Right lobe of liver (tissue), 4 donors: ENCODE data around the gene LDAH.

Source experiments
- POLR2A ChIP-seq: fragments of 450-650 bp; IDR thresholded peaks from one replicate; pipeline ENCODE4 v1.6.1; 2017; ENCODE audit warnings: antibody characterized with exemption, mild to moderate bottlenecking
- TF ChIP-seq, protein P1 (sequence below), 4 donors: fragments of 200-600 bp in 3 of 4; fragments of 450-650 bp in 1 of 4; IDR thresholded peaks; one replicate each; pipeline versions ENCODE4 v1.5.1 to v1.8.0; 2016 to 2022; ENCODE audit warnings: antibody characterized with exemption in 4 of 4, mild to moderate bottlenecking in 2 of 4
- donor health status: DM: no; HTN: no; CAD: no.
- donor health status: DM: no; HTN: no; CAD: no.
- donor health status: DM: no; HTN: yes; CAD: no.

DNA sequence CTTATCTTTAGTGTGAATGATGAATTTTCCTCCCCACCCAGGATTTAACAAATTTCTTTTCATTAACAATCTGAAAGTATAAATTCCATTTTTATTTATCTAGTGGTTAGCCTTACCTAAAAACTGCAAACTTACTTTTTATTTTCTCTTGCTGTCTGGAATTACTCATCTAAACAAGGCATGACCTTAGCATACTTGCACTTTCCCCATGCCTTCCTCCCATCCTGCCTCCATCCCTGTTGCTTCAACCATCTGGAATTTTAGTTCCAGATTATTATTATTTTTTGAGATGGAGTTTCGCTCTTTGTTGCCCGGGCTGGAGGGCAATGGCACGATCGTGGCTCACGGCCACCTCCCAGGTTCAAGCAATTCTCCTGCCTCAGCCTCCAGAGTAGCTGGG lies 120.3 kb downstream of the LDAH start:
- TF ChIP-seq POLR2A: no peak
- TF ChIP-seq, protein P1, sequence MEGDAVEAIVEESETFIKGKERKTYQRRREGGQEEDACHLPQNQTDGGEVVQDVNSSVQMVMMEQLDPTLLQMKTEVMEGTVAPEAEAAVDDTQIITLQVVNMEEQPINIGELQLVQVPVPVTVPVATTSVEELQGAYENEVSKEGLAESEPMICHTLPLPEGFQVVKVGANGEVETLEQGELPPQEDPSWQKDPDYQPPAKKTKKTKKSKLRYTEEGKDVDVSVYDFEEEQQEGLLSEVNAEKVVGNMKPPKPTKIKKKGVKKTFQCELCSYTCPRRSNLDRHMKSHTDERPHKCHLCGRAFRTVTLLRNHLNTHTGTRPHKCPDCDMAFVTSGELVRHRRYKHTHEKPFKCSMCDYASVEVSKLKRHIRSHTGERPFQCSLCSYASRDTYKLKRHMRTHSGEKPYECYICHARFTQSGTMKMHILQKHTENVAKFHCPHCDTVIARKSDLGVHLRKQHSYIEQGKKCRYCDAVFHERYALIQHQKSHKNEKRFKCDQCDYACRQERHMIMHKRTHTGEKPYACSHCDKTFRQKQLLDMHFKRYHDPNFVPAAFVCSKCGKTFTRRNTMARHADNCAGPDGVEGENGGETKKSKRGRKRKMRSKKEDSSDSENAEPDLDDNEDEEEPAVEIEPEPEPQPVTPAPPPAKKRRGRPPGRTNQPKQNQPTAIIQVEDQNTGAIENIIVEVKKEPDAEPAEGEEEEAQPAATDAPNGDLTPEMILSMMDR (IDR thresholded peaks at IDR 0.05): no peak
